HCT116 (cell line): ENCODE results near the gene BSCL2. TPM values are rescaled to one million over a fixed set of nuclear protein-coding genes. Genes with fewer than 3 reads are reported as not detected.

Experiments used
- ATAC-seq: fragments of 200-7000 bp; cut with Tn5 transposase; 2 replicates; pipeline ENCODE4 v1.9.1; 2020; ENCODE audit warnings: mild to moderate bottlenecking, moderate library complexity
- BruUV-seq: library from RNA; stranded (reverse); fragments of 400-500 nt; replicated peaks from 2 replicates; lab custom pipeline; 2021; lab: Mats Ljungman, UMichigan
- CTCF ChIA-PET: fragments of 300-600 bp; sonication (Branson Sonifier 250); formaldehyde crosslinking; loops from one replicate; lab custom pipeline; 2021; ENCODE audit warnings: antibody characterized with exemption; lab: Charles Lee
- POLR2A ChIA-PET: fragments of 300-600, 350-600 bp; sonication (Branson Sonifier 250); formaldehyde crosslinking; loops from one replicate; lab custom pipeline; 2021; ENCODE audit warnings: antibody characterized with exemption; lab: Charles Lee
- RAD21 ChIA-PET, 2 experiments: fragments of 300-600 bp; sonication (Branson Sonifier 250); formaldehyde crosslinking; loops; one replicate each; lab custom pipeline; 2023; ENCODE audit warnings: low total read pairs in 2 of 2; ENCODE audit not compliant: uncharacterized antibody in 2 of 2, unreplicated experiment in 2 of 2, low non-redundant PET in 1 of 2; lab: Charles Lee
- DNase-seq: peaks from one replicate; pipeline ENCODE4 v3.0.0-alpha.2; 2010; ENCODE audit warnings: low read depth, low spot score
- H2AFZ ChIP-seq: fragments of 200-600 bp; shearing (Covaris generic), sonication (generic); 2 replicates; pipeline ENCODE4 v1.6.1; 2017; ENCODE audit warnings: low read depth, mixed run types, mixed read lengths, antibody characterized with exemption, low read length; ENCODE audit not compliant: poor library complexity, severe bottlenecking
- H3K27ac ChIP-seq: 2 replicates; pipeline ENCODE4 v1.5.1; 2012; ENCODE audit warnings: low read depth, low read length
- H3K27me3 ChIP-seq: fragments of 200-600 bp; sonication (generic); 2 replicates; pipeline ENCODE4 v1.6.1; 2016; ENCODE audit warnings: mixed run types, low read length, mixed read lengths; ENCODE audit not compliant: insufficient read depth
- H3K36me3 ChIP-seq, 2 experiments: fragments of 200-500 bp in 1 of 2; fragments of 200-600 bp in 1 of 2; sonication (Bioruptor generic) in 1 of 2; sonication (generic) in 1 of 2; 2 replicates each; pipeline versions ENCODE4 v1.5.1 to v1.6.1; 2014 to 2016; ENCODE audit warnings: low read length in 2 of 2, inconsistent platforms in 1 of 2, mixed read lengths in 1 of 2, mixed run types in 1 of 2; ENCODE audit not compliant: insufficient read depth in 2 of 2, control insufficient read depth in 1 of 2
- H3K4me1 ChIP-seq, 2 experiments: fragments of 200-600 bp in 1 of 2; sonication (generic) in 1 of 2; 2 replicates each; pipeline versions ENCODE4 v1.5.1 to v1.6.1; 2012 to 2017; ENCODE audit warnings: low read length in 2 of 2, inconsistent platforms in 1 of 2, mild to moderate bottlenecking in 1 of 2, mixed read lengths in 1 of 2, mixed run types in 1 of 2, moderate library complexity in 1 of 2; ENCODE audit not compliant: insufficient read depth in 2 of 2, control insufficient read depth in 1 of 2
- H3K4me2 ChIP-seq: fragments of 200-600 bp; sonication (generic); 2 replicates; pipeline ENCODE4 v1.6.1; 2017; ENCODE audit warnings: mixed run types, low read length, mixed read lengths
- H3K4me3 ChIP-seq, 2 experiments: fragments of 200-600 bp in 1 of 2; sonication (generic) in 1 of 2; replicated peaks in 1 of 2; 2 replicates each; pipeline ENCODE4 v1.5.1; 2011 to 2016; ENCODE audit warnings: low read length in 2 of 2, control low read depth in 1 of 2, low read depth in 1 of 2, mild to moderate bottlenecking in 1 of 2, mixed read lengths in 1 of 2, mixed run types in 1 of 2
- H3K79me2 ChIP-seq: fragments of 200-600 bp; sonication (generic); 2 replicates; pipeline ENCODE4 v1.6.1; 2017; ENCODE audit warnings: mild to moderate bottlenecking, mixed run types, low read length, moderate library complexity, mixed read lengths; ENCODE audit not compliant: insufficient read depth
- H3K9ac ChIP-seq: fragments of 200-600 bp; sonication (generic); 2 replicates; pipeline ENCODE4 v1.6.1; 2016; ENCODE audit warnings: low read length, mixed read lengths
- H3K9me2 ChIP-seq: fragments of 200-600 bp; sonication (generic), shearing (Covaris generic); 2 replicates; pipeline ENCODE4 v1.6.1; 2017; ENCODE audit warnings: mixed run types, mild to moderate bottlenecking, moderate library complexity; ENCODE audit not compliant: insufficient read depth
- H3K9me3 ChIP-seq, 2 experiments: fragments of 200-500 bp in 1 of 2; fragments of 200-600 bp in 1 of 2; sonication (Bioruptor generic) in 1 of 2; sonication (generic) in 1 of 2; 2 replicates each; pipeline ENCODE4 v1.6.1; 2014 to 2017; ENCODE audit warnings: low read length in 2 of 2, mixed read lengths in 2 of 2, inconsistent platforms in 1 of 2, low read depth in 1 of 2, mild to moderate bottlenecking in 1 of 2, mixed run types in 1 of 2, moderate library complexity in 1 of 2; ENCODE audit not compliant: control insufficient read depth in 1 of 2, insufficient read depth in 1 of 2
- H4K20me1 ChIP-seq: fragments of 200-600 bp; sonication (generic), shearing (Covaris generic); 2 replicates; pipeline ENCODE4 v1.6.1; 2017; ENCODE audit warnings: mixed run types, mild to moderate bottlenecking, moderate library complexity; ENCODE audit not compliant: insufficient read depth
- CBX3 ChIP-seq: IDR thresholded peaks from 2 replicates; pipeline ENCODE4 v1.6.1; 2012; ENCODE audit warnings: low read depth
- CEBPB ChIP-seq: IDR thresholded peaks from 2 replicates; pipeline ENCODE4 v1.6.1; 2012; ENCODE audit warnings: low read depth
- ELF1 ChIP-seq: IDR thresholded peaks from 2 replicates; pipeline ENCODE4 v1.6.1; 2012; ENCODE audit warnings: low read depth, borderline replicate concordance
- SP1 ChIP-seq: IDR thresholded peaks from 2 replicates; pipeline ENCODE4 v1.6.1; 2012; ENCODE audit warnings: low read depth
- TCF7L2 ChIP-seq: IDR thresholded peaks from 2 replicates; pipeline ENCODE4 v1.7.0; 2011; ENCODE audit warnings: borderline replicate concordance, inconsistent platforms; ENCODE audit not compliant: insufficient read depth, insufficient read length; ENCODE audit errors: extremely low read depth
- ZBTB33 ChIP-seq: IDR thresholded peaks from 2 replicates; pipeline ENCODE4 v1.6.1; 2011; ENCODE audit warnings: mild to moderate bottlenecking, low read length, moderate library complexity; ENCODE audit not compliant: insufficient replicate concordance; ENCODE audit errors: extremely low read depth
- ZFX ChIP-seq: fragments of 450-650 bp; IDR thresholded peaks from 2 replicates; pipeline ENCODE4 v1.6.1; 2017
- intact Hi-C: fragments of 100-400 bp; cut with micrococcal nuclease; formaldehyde crosslinking; loops from 2 replicates; pipeline ENCODE4 v1.10.0; 2022
- total RNA-seq: library from RNA; stranded (reverse); gene quantifications from one replicate; pipeline ENCODE4 v1.2.1, GENCODE V29; 2021; ENCODE audit not compliant: unreplicated experiment

Gene BSCL2
- total RNA-seq, 1 experiment from 2014 or later, result 62.0 TPM

- Histone ChIP-seq H3K9ac (peak overlapping the region; percentile 93), H3K27me3 (no peaks in the 10 kb centered on the region), H3K4me1 (peaks cover 14 to 25% of the 10 kb centered on the region in 2 experiments), H3K36me3 (peaks cover 33 to 40% of the 10 kb centered on the region in 2 experiments), H4K20me1 (peaks cover 16% of the 10 kb centered on the region; the same call in 1 of the 2 replicates), H3K4me2 (peak overlapping the region; percentile 100), H3K27ac (peak overlapping the region; percentile 96), H3K9me2 (no peaks in the 10 kb centered on the region), H3K79me2 (peaks cover 84% of the 10 kb centered on the region), H3K4me3 (peak overlapping the region; percentile 98 to 100), H3K9me3 (no peaks in the 10 kb centered on the region), H2AFZ (no peak overlapping the region)
- ATAC-seq (no peak), DNase-seq (no peak)
- ChIA-PET RAD21 (no interaction called here), POLR2A (interaction anchor here (1.1 to 4.3 kb wide), 5 partner anchors 20 to 135 kb away, joined by 4 to 59 read pairs (median 5); partner anchors contain the start of genes LBHD1 and TUT1), CTCF (interaction anchor here (0.8 to 2.5 kb wide), 3 partner anchors 28 to 114 kb away, joined by 3 to 10 read pairs (median 7); partner anchors contain the start of genes EML3 and ZBTB3)
- TF ChIP-seq ELF1 (no peak), SP1 (no peak), ZFX (no peak), CEBPB (no peak), CBX3 (no peak), TCF7L2 (no peak), ZBTB33 (no peak)
- intact Hi-C loops, result loop anchor here (5.0 kb wide), 1 partner anchor 36 kb away; the partner anchor contains the start of gene POLR2G
- BruUV-seq, result no TSS peak
Observed at GRCh38 chr11:62726156-62726914, 19.1 kb upstream of the BSCL2 start.
